ENCODE results near the gene PATL2.

Gene PATL2

GRCh38 chr15:44662478-44663409 is 48.4 kb downstream of the PATL2 start:
- Histone ChIP-seq H3K4me1 (ENCODE audit: control insufficient read depth, insufficient read depth, low read length, unreplicated experiment) (peaks cover 12% of the 10 kb centered on the region), H3K27ac (ENCODE audit: low read depth, low read length) (peak overlapping the region; percentile 73), H3K79me2 (ENCODE audit: control insufficient read depth, insufficient read depth, low read length, unreplicated experiment) (peaks cover 23% of the 10 kb centered on the region), H2AFZ (ENCODE audit: low read length, unreplicated experiment) (peak overlapping the region; percentile 89), H3K27me3 (ENCODE audit: insufficient read depth, low read length) (no peaks in the 10 kb centered on the region), H3K4me3 (ENCODE audit: low read depth, low read length) (peak overlapping the region; percentile 98), H3K36me3 (ENCODE audit: insufficient read depth, low read length) (peaks cover 5% of the 10 kb centered on the region)

- H3K36me3 ChIP-seq (ENCODE audit: insufficient read depth, low read length), result peaks cover 5% of the 10 kb centered on the region
- peak overlapping the region; percentile 98 for H3K4me3 ChIP-seq (ENCODE audit: low read depth, low read length)
- no peak overlapping the region for H3K27ac ChIP-seq (ENCODE audit: low read depth, low read length)
- no peak overlapping the region for H2AFZ ChIP-seq (ENCODE audit: low read length, unreplicated experiment)
- H3K27me3 ChIP-seq (ENCODE audit: insufficient read depth, low read length), result no peaks in the 10 kb centered on the region
- H3K4me1 ChIP-seq (ENCODE audit: control insufficient read depth, insufficient read depth, low read length, unreplicated experiment), result peaks cover 12% of the 10 kb centered on the region
- peaks cover 23% of the 10 kb centered on the region for H3K79me2 ChIP-seq (ENCODE audit: control insufficient read depth, insufficient read depth, low read length, unreplicated experiment)
These were observed 49.5 kb downstream of the PATL2 start for GRCh38 chr15:44661576-44661975.

GRCh38 chr15:44659056-44659455 is 52.1 kb downstream of the PATL2 start:
- H2AFZ ChIP-seq (ENCODE audit: low read length, unreplicated experiment), result no peak overlapping the region
- peaks cover 14% of the 10 kb centered on the region for H3K36me3 ChIP-seq (ENCODE audit: insufficient read depth, low read length)

GRCh38 chr15:44657378-44657777 is 53.7 kb downstream of the PATL2 start:
- no peak overlapping the region for H2AFZ ChIP-seq (ENCODE audit: low read length, unreplicated experiment)
- peaks cover 16% of the 10 kb centered on the region for H3K79me2 ChIP-seq (ENCODE audit: control insufficient read depth, insufficient read depth, low read length, unreplicated experiment)
- H3K36me3 ChIP-seq (ENCODE audit: insufficient read depth, low read length), result peaks cover 14% of the 10 kb centered on the region
- no peak overlapping the region for H3K4me3 ChIP-seq (ENCODE audit: low read depth, low read length)
- peaks cover 5% of the 10 kb centered on the region for H3K4me1 ChIP-seq (ENCODE audit: control insufficient read depth, insufficient read depth, low read length, unreplicated experiment)
- no peaks in the 10 kb centered on the region for H3K27me3 ChIP-seq (ENCODE audit: insufficient read depth, low read length)
- no peak overlapping the region for H3K27ac ChIP-seq (ENCODE audit: low read depth, low read length)

More at GRCh38 chr15:44659056-44659455, 52.1 kb downstream of the PATL2 start:
- Histone ChIP-seq H3K4me1 (ENCODE audit: control insufficient read depth, insufficient read depth, low read length, unreplicated experiment) (peaks cover 9% of the 10 kb centered on the region), H3K79me2 (ENCODE audit: control insufficient read depth, insufficient read depth, low read length, unreplicated experiment) (peaks cover 23% of the 10 kb centered on the region), H3K27me3 (ENCODE audit: insufficient read depth, low read length) (no peaks in the 10 kb centered on the region), H3K4me3 (ENCODE audit: low read depth, low read length) (no peak overlapping the region), H3K27ac (ENCODE audit: low read depth, low read length) (no peak overlapping the region)

- peaks cover 5% of the 10 kb centered on the region for H3K4me1 ChIP-seq (ENCODE audit: control insufficient read depth, insufficient read depth, low read length, unreplicated experiment)
- peaks cover 14% of the 10 kb centered on the region for H3K36me3 ChIP-seq (ENCODE audit: insufficient read depth, low read length)
- no peak overlapping the region for H3K27ac ChIP-seq (ENCODE audit: low read depth, low read length)
- no peak overlapping the region for H3K4me3 ChIP-seq (ENCODE audit: low read depth, low read length)
- no peaks in the 10 kb centered on the region for H3K27me3 ChIP-seq (ENCODE audit: insufficient read depth, low read length)
- no peak overlapping the region for H2AFZ ChIP-seq (ENCODE audit: low read length, unreplicated experiment)
- H3K79me2 ChIP-seq (ENCODE audit: control insufficient read depth, insufficient read depth, low read length, unreplicated experiment), result peaks cover 12% of the 10 kb centered on the region
These were observed 54.2 kb downstream of the PATL2 start for GRCh38 chr15:44656913-44657312.

GRCh38 chr15:44656298-44656697 is 54.8 kb downstream of the PATL2 start:
- H2AFZ ChIP-seq (ENCODE audit: low read length, unreplicated experiment), result no peak overlapping the region
- no peak overlapping the region for H3K4me3 ChIP-seq (ENCODE audit: low read depth, low read length)
- H3K27ac ChIP-seq (ENCODE audit: low read depth, low read length), result no peak overlapping the region
- H3K4me1 ChIP-seq (ENCODE audit: control insufficient read depth, insufficient read depth, low read length, unreplicated experiment), result peaks cover 5% of the 10 kb centered on the region
- H3K27me3 ChIP-seq (ENCODE audit: insufficient read depth, low read length), result no peaks in the 10 kb centered on the region
- H3K79me2 ChIP-seq (ENCODE audit: control insufficient read depth, insufficient read depth, low read length, unreplicated experiment), result peaks cover 7% of the 10 kb centered on the region
- peaks cover 14% of the 10 kb centered on the region for H3K36me3 ChIP-seq (ENCODE audit: insufficient read depth, low read length)

- H3K4me3 ChIP-seq (ENCODE audit: low read depth, low read length), result no peak overlapping the region
- no peak overlapping the region for H3K27ac ChIP-seq (ENCODE audit: low read depth, low read length)
- peaks cover 5% of the 10 kb centered on the region for H3K79me2 ChIP-seq (ENCODE audit: control insufficient read depth, insufficient read depth, low read length, unreplicated experiment)
- peaks cover 14% of the 10 kb centered on the region for H3K36me3 ChIP-seq (ENCODE audit: insufficient read depth, low read length)
- H3K27me3 ChIP-seq (ENCODE audit: insufficient read depth, low read length), result no peaks in the 10 kb centered on the region
- no peaks in the 10 kb centered on the region for H3K4me1 ChIP-seq (ENCODE audit: control insufficient read depth, insufficient read depth, low read length, unreplicated experiment)
- no peak overlapping the region for H2AFZ ChIP-seq (ENCODE audit: low read length, unreplicated experiment)
These were observed 56.3 kb downstream of the PATL2 start for GRCh38 chr15:44654858-44655257.

- Histone ChIP-seq H3K36me3 (ENCODE audit: insufficient read depth, low read length) (peaks cover 35% of the 10 kb centered on the region), H3K27ac (ENCODE audit: low read depth, low read length) (no peak overlapping the region)
These were observed 63.5 kb downstream of the PATL2 start for GRCh38 chr15:44647637-44648036.

GRCh38 chr15:44647036-44647435 is 64.1 kb downstream of the PATL2 start:
- Histone ChIP-seq H3K27ac (ENCODE audit: low read depth, low read length) (no peak overlapping the region), H3K4me3 (ENCODE audit: low read depth, low read length) (no peak overlapping the region), H3K4me1 (ENCODE audit: control insufficient read depth, insufficient read depth, low read length, unreplicated experiment) (no peaks in the 10 kb centered on the region), H3K79me2 (ENCODE audit: control insufficient read depth, insufficient read depth, low read length, unreplicated experiment) (peaks cover 21% of the 10 kb centered on the region), H3K27me3 (ENCODE audit: insufficient read depth, low read length) (no peaks in the 10 kb centered on the region), H2AFZ (ENCODE audit: low read length, unreplicated experiment) (no peak overlapping the region), H3K36me3 (ENCODE audit: insufficient read depth, low read length) (peaks cover 35% of the 10 kb centered on the region)

More at GRCh38 chr15:44647637-44648036, 63.5 kb downstream of the PATL2 start:
- no peak overlapping the region for H3K4me3 ChIP-seq (ENCODE audit: low read depth, low read length)
- H3K27me3 ChIP-seq (ENCODE audit: insufficient read depth, low read length), result no peaks in the 10 kb centered on the region
- peaks cover 21% of the 10 kb centered on the region for H3K79me2 ChIP-seq (ENCODE audit: control insufficient read depth, insufficient read depth, low read length, unreplicated experiment)
- H2AFZ ChIP-seq (ENCODE audit: low read length, unreplicated experiment), result no peak overlapping the region
- no peaks in the 10 kb centered on the region for H3K4me1 ChIP-seq (ENCODE audit: control insufficient read depth, insufficient read depth, low read length, unreplicated experiment)

GRCh38 chr15:44646460-44646859 is 64.7 kb downstream of the PATL2 start:
- Histone ChIP-seq H3K27me3 (ENCODE audit: insufficient read depth, low read length) (no peaks in the 10 kb centered on the region), H3K36me3 (ENCODE audit: insufficient read depth, low read length) (peaks cover 35% of the 10 kb centered on the region), H3K79me2 (ENCODE audit: control insufficient read depth, insufficient read depth, low read length, unreplicated experiment) (peaks cover 21% of the 10 kb centered on the region), H3K4me1 (ENCODE audit: control insufficient read depth, insufficient read depth, low read length, unreplicated experiment) (no peaks in the 10 kb centered on the region), H3K27ac (ENCODE audit: low read depth, low read length) (no peak overlapping the region), H3K4me3 (ENCODE audit: low read depth, low read length) (no peak overlapping the region), H2AFZ (ENCODE audit: low read length, unreplicated experiment) (no peak overlapping the region)

GRCh38 chr15:44641651-44642050 is 69.5 kb downstream of the PATL2 start:
- H3K79me2 ChIP-seq (ENCODE audit: control insufficient read depth, insufficient read depth, low read length, unreplicated experiment), result peaks cover 21% of the 10 kb centered on the region
- peaks cover 31% of the 10 kb centered on the region for H3K36me3 ChIP-seq (ENCODE audit: insufficient read depth, low read length)
- H3K27ac ChIP-seq (ENCODE audit: low read depth, low read length), result no peak overlapping the region
- H3K4me3 ChIP-seq (ENCODE audit: low read depth, low read length), result no peak overlapping the region
- H3K27me3 ChIP-seq (ENCODE audit: insufficient read depth, low read length), result no peaks in the 10 kb centered on the region
- no peak overlapping the region for H2AFZ ChIP-seq (ENCODE audit: low read length, unreplicated experiment)
- no peaks in the 10 kb centered on the region for H3K4me1 ChIP-seq (ENCODE audit: control insufficient read depth, insufficient read depth, low read length, unreplicated experiment)
